ENCODE data around the gene LILRA1.
"Not testable (repeated sequence)": the region's sequence is repeated elsewhere in the genome, so short reads cannot be mapped to it uniquely, and the experiment has no call there.

LILRA1 gene

DNA sequence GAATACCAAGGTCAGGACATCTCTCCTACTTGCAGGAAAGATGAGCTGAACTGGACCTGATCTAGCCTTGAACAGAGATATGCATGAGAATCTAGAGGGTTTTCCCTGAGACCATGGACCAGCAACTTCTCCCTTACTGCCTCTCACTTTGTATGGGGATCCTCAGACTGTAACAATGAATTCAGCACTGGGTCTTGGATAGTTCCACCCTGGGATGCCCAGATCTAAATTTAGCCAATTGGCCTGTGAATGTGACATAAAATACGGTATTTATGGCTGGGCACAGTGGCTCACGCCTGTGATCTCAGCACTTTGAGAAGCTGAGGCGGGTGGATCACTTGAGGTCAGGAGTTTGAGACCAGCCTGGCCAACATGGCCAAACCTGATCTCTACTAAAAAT is 35.1 kb upstream of the LILRA1 start:
- peaks cover 9 to 19% (median 12%) of the 10 kb centered on the region in 10 experiments; a peak in 17 of 20 replicates for H3K4me1 ChIP-seq
- no peaks in the 10 kb centered on the region for H3K27me3 ChIP-seq
- H4K20me1 ChIP-seq, result no peaks in the 10 kb centered on the region
- no peaks in the 10 kb centered on the region for H3K9me3 ChIP-seq (replicated peaks in 1 of 11)
- H3K4me3 ChIP-seq, result no peak overlapping the region
- no peak overlapping the region for H3K9ac ChIP-seq
- H3K4me2 ChIP-seq, result no peak overlapping the region
- no peak for TF ChIP-seq Cebpa-rat (IDR thresholded peaks at IDR 0.05)
- H3K27ac ChIP-seq, result no peak overlapping the region
- no peaks in the 10 kb centered on the region for H3K36me3 ChIP-seq

DNA sequence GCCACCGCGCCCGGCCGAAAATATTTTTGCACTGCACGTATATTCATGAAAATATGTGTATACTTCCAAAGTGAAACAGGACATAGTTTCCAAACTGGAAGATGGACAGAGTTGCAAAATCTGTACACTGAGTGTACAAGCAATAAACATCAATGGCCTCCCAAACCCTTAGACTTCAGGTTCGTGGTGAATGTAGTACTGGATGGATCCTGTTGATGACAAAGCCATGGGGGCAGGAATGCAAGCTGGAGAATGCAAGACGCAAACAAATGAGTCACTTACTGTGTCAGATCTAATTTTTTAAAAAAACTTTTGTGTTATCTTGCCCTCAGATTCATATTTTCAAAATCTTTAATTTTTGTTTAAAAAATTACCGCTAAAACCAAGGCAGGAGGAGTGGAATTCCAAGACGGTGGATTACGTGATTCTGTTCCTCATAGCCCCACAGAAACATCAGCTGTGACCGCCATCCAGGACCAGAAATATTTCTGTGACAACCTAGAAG is 32.5 kb upstream of the LILRA1 start:
- Histone ChIP-seq H4K20me1 (no peaks in the 10 kb centered on the region), H3K9me3 (replicated peaks in 1 of 11) (no peaks in the 10 kb centered on the region), H3K4me2 (0 out of 22 replicates have a peak overlapping the region, but pooled peaks of 1 of the 11 experiments have one; percentile 59), H3K4me1 (peaks cover 5 to 12% (median 8%) of the 10 kb centered on the region in 10 experiments; a peak in 17 of 20 replicates), H3K9ac (no peak overlapping the region), H3K4me3 (no peak overlapping the region), H3K27ac (no peak overlapping the region), H3K27me3 (no peaks in the 10 kb centered on the region), H3K36me3 (no peaks in the 10 kb centered on the region)
- no peak for TF ChIP-seq Cebpa-rat (IDR thresholded peaks at IDR 0.05)

DNA sequence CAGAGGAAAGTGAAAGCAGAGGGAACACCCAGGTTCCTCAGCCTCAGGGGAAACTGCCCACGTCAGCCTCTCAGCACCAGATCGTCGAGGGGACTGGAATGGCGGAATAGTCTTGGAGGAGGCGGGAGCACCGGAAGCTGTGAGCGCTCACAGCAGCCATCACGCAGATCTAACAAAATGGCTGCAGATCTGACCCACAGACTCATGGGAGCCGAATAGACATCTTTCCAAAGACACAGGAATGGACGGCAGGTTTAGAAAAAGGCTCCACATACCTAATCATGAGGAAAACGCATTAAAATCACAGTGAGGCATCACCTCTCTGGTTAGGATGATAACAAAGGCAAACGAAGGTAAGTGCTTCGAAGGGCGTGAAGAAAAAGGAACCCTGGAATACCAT is 31.6 kb upstream of the LILRA1 start:
- Histone ChIP-seq H3K27me3 (no peaks in the 10 kb centered on the region), H4K20me1 (no peaks in the 10 kb centered on the region), H3K36me3 (no peaks in the 10 kb centered on the region), H3K4me1 (peaks cover 5 to 14% (median 11%) of the 10 kb centered on the region in 10 experiments; a peak in 17 of 20 replicates), H3K9ac (no peak overlapping the region), H3K27ac (no peak overlapping the region), H3K4me2 (peak overlapping the region; percentile 8 to 79 (median 50); a peak in 20 of 22 replicates), H3K9me3 (replicated peaks in 1 of 11) (no peaks in the 10 kb centered on the region), H3K4me3 (no peak overlapping the region)
- no peak for TF ChIP-seq Cebpa-rat (IDR thresholded peaks at IDR 0.05)

DNA sequence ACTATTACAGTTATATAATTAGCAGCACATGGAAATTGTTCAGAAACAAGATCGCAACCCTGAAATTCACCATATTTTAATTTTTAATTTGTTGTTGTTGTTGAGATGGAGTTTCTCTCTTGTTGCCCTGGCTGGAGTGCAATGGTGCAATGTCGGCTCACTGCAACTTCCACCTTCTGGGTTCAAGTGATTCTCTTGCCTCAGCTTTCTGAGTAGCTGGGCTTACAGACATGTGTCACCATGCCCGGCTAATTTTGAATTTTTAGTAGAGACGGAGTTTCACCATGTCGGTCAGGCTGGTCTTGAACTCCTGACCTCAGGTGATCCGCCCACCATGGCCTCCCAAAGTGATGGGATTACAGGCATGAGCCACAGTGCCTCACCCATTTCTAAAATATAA is 30.2 kb upstream of the LILRA1 start:
- H3K4me1 ChIP-seq, result peaks cover 6 to 28% (median 17%) of the 10 kb centered on the region in 10 experiments; a peak in 19 of 20 replicates
- not testable (repeated sequence) for H3K27me3 ChIP-seq; H3K36me3 ChIP-seq; H3K4me2 ChIP-seq; H4K20me1 ChIP-seq; H3K9me3 ChIP-seq (replicated peaks in 1 of 11); H3K9ac ChIP-seq; H3K4me3 ChIP-seq; H3K27ac ChIP-seq

DNA sequence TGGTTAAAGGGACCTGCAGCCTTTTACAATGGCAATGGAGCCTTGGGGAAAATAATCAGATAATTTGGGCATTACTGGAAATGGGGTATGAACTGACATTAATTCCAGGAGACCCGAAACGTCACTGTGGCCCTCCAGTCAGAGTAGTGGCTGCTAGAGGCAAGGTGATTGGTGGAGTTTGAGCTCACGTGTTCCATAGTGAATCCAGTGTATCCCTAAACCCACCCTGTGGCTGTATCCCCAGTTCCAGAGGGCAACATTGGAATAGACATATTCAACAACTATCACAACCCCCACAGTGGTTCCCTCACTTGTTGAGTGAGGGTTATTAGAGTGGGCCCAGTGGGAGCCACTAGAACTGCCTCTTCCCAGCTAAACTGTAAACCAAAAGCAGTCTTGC is 23.1 kb upstream of the LILRA1 start:
- H4K20me1 ChIP-seq, result peaks cover 0 to 9% (median under 1%) of the 10 kb centered on the region in 11 experiments; a peak in 5 of 22 replicates
- H3K4me1 ChIP-seq, result peaks cover 50 to 82% (median 67%) of the 10 kb centered on the region in 10 experiments
- peaks cover 0 to 20% (median 9%) of the 10 kb centered on the region in 11 experiments; a peak in 13 of 22 replicates for H3K36me3 ChIP-seq
- H3K4me3 ChIP-seq, result no peak overlapping the region
- H3K27ac ChIP-seq, result peak overlapping the region in 3 of 11 experiments; percentile 1 to 99 (median 98); a peak in 3 of 22 replicates
- no peak overlapping the region for H3K9ac ChIP-seq
- H3K27me3 ChIP-seq, result no peaks in the 10 kb centered on the region
- peaks cover 0 to 7% (median 0%) of the 10 kb centered on the region in 11 experiments; a peak in 2 of 22 replicates for H3K9me3 ChIP-seq (replicated peaks in 1 of 11)
- TF ChIP-seq Cebpa-rat (IDR thresholded peaks at IDR 0.05), result no peak
- H3K4me2 ChIP-seq, result peak overlapping the region in 4 of 11 experiments; percentile 99 to 100 (median 100); a peak in 6 of 22 replicates

DNA sequence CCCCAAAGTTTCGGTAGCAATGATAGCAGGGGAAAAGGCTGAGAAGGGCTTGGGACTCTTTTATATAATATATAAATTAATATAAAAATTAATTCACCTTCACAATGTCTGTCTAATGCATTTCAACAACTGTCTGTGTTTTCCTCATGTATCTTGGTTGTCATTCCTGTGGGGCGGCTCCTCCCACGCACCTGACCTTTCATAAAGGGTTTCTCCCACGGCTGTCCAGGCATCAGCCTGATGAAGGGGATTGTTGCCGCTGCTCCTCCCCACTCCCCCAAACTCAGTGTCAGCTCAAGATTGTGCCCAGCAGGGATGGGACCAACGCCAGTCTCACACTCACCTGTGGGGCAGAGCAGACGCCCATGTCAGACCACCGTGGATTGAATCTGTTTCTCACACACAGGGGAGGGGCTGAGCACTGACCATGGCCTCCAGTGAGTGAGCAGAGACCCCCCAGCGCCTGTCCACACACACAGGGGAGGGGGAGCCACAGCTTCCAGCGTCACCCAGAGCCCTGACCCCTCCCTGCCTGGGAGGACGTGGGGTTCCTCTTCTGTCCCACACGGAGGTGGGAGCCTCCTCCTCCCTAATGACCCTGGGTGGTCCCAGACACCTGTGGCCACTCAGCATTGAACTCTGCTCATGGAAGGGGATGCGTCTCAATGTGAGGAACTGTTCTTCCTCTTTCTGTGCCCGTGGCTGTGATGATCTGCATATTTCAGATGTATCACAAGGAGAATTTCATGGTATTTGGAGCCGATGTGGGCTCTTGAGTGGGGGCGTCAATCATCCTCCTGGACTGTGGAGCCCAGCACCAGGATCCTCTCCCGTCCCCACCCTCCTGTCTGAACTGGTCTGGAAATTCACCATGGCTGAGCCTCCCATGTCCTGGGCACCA is 21.5 kb upstream of the LILRA1 start:
- not testable (repeated sequence) for H3K9me3 ChIP-seq (replicated peaks in 1 of 11); H3K27me3 ChIP-seq
- peaks cover 0 to 24% (median 13%) of the 10 kb centered on the region in 11 experiments; a peak in 14 of 22 replicates for H4K20me1 ChIP-seq
- peak overlapping the region; percentile 92 to 100 (median 99) for H3K4me2 ChIP-seq
- H3K4me1 ChIP-seq, result peaks cover 65 to 88% (median 80%) of the 10 kb centered on the region in 10 experiments
- peaks cover 6 to 35% (median 23%) of the 10 kb centered on the region in 11 experiments for H3K36me3 ChIP-seq
- peak overlapping the region; percentile 50 to 99 (median 97); a peak in 21 of 22 replicates for H3K27ac ChIP-seq
- H3K4me3 ChIP-seq, result peak overlapping the region; percentile 16 to 88 (median 74); a peak in 19 of 20 replicates
- H3K9ac ChIP-seq, result peak overlapping the region; percentile 48 to 96 (median 90); a peak in 20 of 22 replicates

DNA sequence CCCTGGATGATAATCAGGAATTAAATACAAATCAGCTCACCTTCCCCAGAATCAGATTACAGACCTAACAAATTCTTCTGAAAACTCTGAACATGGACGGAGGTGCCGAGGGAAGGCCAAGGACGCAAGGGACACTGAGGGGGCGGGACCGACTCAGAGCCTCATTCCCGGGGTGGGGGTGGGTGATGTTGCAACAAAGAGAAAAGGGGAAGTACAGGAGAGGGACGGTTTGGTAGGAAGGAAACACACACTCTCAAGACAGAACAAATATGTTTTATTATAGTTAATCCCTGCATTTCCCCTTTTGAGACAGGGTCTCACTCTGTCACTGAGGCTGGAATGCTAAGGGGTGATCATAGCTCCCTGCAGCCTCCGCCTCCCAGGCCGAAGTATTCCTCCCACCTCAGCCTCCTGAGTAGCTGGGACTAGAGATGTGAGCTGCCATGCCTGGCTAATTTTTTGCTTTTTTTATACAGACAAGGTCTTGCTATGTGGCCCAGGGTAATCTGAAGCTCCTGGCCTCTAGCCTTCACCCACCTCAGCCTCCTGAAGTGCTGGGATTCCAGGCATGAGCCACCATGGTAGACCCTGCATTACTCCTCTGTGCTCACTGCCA is 20.6 kb upstream of the LILRA1 start:
- H3K9ac ChIP-seq, result peak overlapping the region; percentile 76 to 96 (median 90); a peak in 21 of 22 replicates

DNA sequence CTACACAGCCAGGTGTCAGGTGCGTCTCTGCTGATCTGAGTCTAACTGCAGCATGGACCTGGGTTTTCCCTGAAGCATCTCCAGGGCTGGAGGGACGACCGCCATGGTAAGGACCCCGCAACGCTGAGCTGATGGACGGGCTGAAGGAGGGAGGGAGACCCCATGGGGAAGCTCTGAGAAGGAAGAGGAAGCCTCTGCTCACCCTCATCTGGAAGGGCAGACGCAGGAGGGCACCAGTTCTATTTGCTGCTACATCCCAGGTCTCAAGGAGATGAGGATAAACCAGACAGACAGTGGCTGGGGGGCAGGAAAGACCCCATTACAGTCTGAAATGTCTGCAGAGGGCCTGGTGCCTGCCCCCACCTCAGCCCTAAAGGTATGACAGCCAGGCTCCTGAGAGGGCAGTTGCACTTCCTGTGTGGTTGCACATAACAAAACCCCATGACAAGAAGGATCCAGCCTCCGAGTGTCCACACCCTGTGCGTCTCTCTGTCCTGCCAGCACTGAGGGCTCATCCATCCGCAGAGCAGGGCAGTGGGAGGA is 20.0 kb upstream of the LILRA1 start, which contains the start of gene LILRA2:
Gene LILRA2 (plus strand): TSS at position 461 of the 543 bp plus-strand sequence. CDS start 89 bp downstream, outside the sequence.
- Histone ChIP-seq H3K4me2 (peak within 1 kb of the TSS; percentile 92 to 100 (median 99)), H3K36me3 (peaks cover 18 to 47% (median 35%) of the 10 kb centered on the region in 11 experiments), H3K9me3 (replicated peaks in 1 of 11) (peaks cover 3 to 21% (median 12%) of the 10 kb centered on the region in 11 experiments), H3K27ac (peak within 1 kb of the TSS; percentile 53 to 99 (median 97)), H4K20me1 (peaks cover 0 to 35% (median 19%) of the 10 kb centered on the region in 11 experiments; a peak in 15 of 22 replicates), H3K4me3 (peak within 1 kb of the TSS; percentile 52 to 88 (median 74)), H3K9ac (peak within 1 kb of the TSS; percentile 76 to 96 (median 90)), H3K4me1 (peaks cover 69 to 80% (median 76%) of the 10 kb centered on the region in 10 experiments), H3K27me3 (no peaks in the 10 kb centered on the region)
- no peak for TF ChIP-seq Cebpa-rat (IDR thresholded peaks at IDR 0.05)

More for the DNA sequence above, 20.6 kb upstream of the LILRA1 start:
- H3K27me3 ChIP-seq, result no peaks in the 10 kb centered on the region
- peaks cover 71 to 86% (median 82%) of the 10 kb centered on the region in 10 experiments for H3K4me1 ChIP-seq
- H3K36me3 ChIP-seq, result peaks cover 13 to 42% (median 30%) of the 10 kb centered on the region in 11 experiments
- H3K9me3 ChIP-seq (replicated peaks in 1 of 11), result peaks cover 0 to 16% (median 6%) of the 10 kb centered on the region in 11 experiments; a peak in 11 of 22 replicates
- H3K4me3 ChIP-seq, result peak overlapping the region; percentile 52 to 88 (median 74)
- H4K20me1 ChIP-seq, result peaks cover 0 to 30% (median 19%) of the 10 kb centered on the region in 11 experiments; a peak in 15 of 22 replicates
- H3K4me2 ChIP-seq, result peak overlapping the region; percentile 92 to 100 (median 99)
- TF ChIP-seq Cebpa-rat (IDR thresholded peaks at IDR 0.05), result peak; percentile 63 to 90 (median 79); a peak in 18 of 22 replicates
- peak overlapping the region; percentile 53 to 99 (median 97); a peak in 21 of 22 replicates for H3K27ac ChIP-seq

Data from BLaER1 treated with 17β-estradiol and CSF1 and Interleukin-3, amounts not matched to agents 10 nM and 100 nM (cell line).